HCT116 (cell line): ENCODE data around the gene PLAGL2. TPM values are rescaled to one million over a fixed set of nuclear protein-coding genes. Genes with fewer than 3 reads are reported as not detected.

Source experiments
- ATAC-seq: fragments of 200-7000 bp; cut with Tn5 transposase; 2 replicates; pipeline ENCODE4 v1.9.1; 2020; ENCODE audit warnings: mild to moderate bottlenecking, moderate library complexity
- BruUV-seq: library from RNA; stranded (reverse); fragments of 400-500 nt; replicated peaks from 2 replicates; lab custom pipeline; 2021; lab: Mats Ljungman, UMichigan
- CTCF ChIA-PET: fragments of 300-600 bp; sonication (Branson Sonifier 250); formaldehyde crosslinking; loops from one replicate; lab custom pipeline; 2021; ENCODE audit warnings: antibody characterized with exemption; lab: Charles Lee
- POLR2A ChIA-PET: fragments of 300-600, 350-600 bp; sonication (Branson Sonifier 250); formaldehyde crosslinking; loops from one replicate; lab custom pipeline; 2021; ENCODE audit warnings: antibody characterized with exemption; lab: Charles Lee
- RAD21 ChIA-PET, 2 experiments: fragments of 300-600 bp; sonication (Branson Sonifier 250); formaldehyde crosslinking; loops; one replicate each; lab custom pipeline; 2023; ENCODE audit warnings: low total read pairs in 2 of 2; ENCODE audit not compliant: uncharacterized antibody in 2 of 2, unreplicated experiment in 2 of 2, low non-redundant PET in 1 of 2; lab: Charles Lee
- DNase-seq: peaks from one replicate; pipeline ENCODE4 v3.0.0-alpha.2; 2010; ENCODE audit warnings: low read depth, low spot score
- H2AFZ ChIP-seq: fragments of 200-600 bp; shearing (Covaris generic), sonication (generic); 2 replicates; pipeline ENCODE4 v1.6.1; 2017; ENCODE audit warnings: low read depth, mixed run types, mixed read lengths, antibody characterized with exemption, low read length; ENCODE audit not compliant: poor library complexity, severe bottlenecking
- H3K27ac ChIP-seq: 2 replicates; pipeline ENCODE4 v1.5.1; 2012; ENCODE audit warnings: low read depth, low read length
- H3K27me3 ChIP-seq: fragments of 200-600 bp; sonication (generic); 2 replicates; pipeline ENCODE4 v1.6.1; 2016; ENCODE audit warnings: mixed run types, low read length, mixed read lengths; ENCODE audit not compliant: insufficient read depth
- H3K36me3 ChIP-seq, 2 experiments: fragments of 200-500 bp in 1 of 2; fragments of 200-600 bp in 1 of 2; sonication (Bioruptor generic) in 1 of 2; sonication (generic) in 1 of 2; 2 replicates each; pipeline versions ENCODE4 v1.5.1 to v1.6.1; 2014 to 2016; ENCODE audit warnings: low read length in 2 of 2, inconsistent platforms in 1 of 2, mixed read lengths in 1 of 2, mixed run types in 1 of 2; ENCODE audit not compliant: insufficient read depth in 2 of 2, control insufficient read depth in 1 of 2
- H3K4me1 ChIP-seq, 2 experiments: fragments of 200-600 bp in 1 of 2; sonication (generic) in 1 of 2; 2 replicates each; pipeline versions ENCODE4 v1.5.1 to v1.6.1; 2012 to 2017; ENCODE audit warnings: low read length in 2 of 2, inconsistent platforms in 1 of 2, mild to moderate bottlenecking in 1 of 2, mixed read lengths in 1 of 2, mixed run types in 1 of 2, moderate library complexity in 1 of 2; ENCODE audit not compliant: insufficient read depth in 2 of 2, control insufficient read depth in 1 of 2
- H3K4me2 ChIP-seq: fragments of 200-600 bp; sonication (generic); 2 replicates; pipeline ENCODE4 v1.6.1; 2017; ENCODE audit warnings: mixed run types, low read length, mixed read lengths
- H3K4me3 ChIP-seq, 2 experiments: fragments of 200-600 bp in 1 of 2; sonication (generic) in 1 of 2; replicated peaks in 1 of 2; 2 replicates each; pipeline ENCODE4 v1.5.1; 2011 to 2016; ENCODE audit warnings: low read length in 2 of 2, control low read depth in 1 of 2, low read depth in 1 of 2, mild to moderate bottlenecking in 1 of 2, mixed read lengths in 1 of 2, mixed run types in 1 of 2
- H3K79me2 ChIP-seq: fragments of 200-600 bp; sonication (generic); 2 replicates; pipeline ENCODE4 v1.6.1; 2017; ENCODE audit warnings: mild to moderate bottlenecking, mixed run types, low read length, moderate library complexity, mixed read lengths; ENCODE audit not compliant: insufficient read depth
- H3K9ac ChIP-seq: fragments of 200-600 bp; sonication (generic); 2 replicates; pipeline ENCODE4 v1.6.1; 2016; ENCODE audit warnings: low read length, mixed read lengths
- H3K9me2 ChIP-seq: fragments of 200-600 bp; sonication (generic), shearing (Covaris generic); 2 replicates; pipeline ENCODE4 v1.6.1; 2017; ENCODE audit warnings: mixed run types, mild to moderate bottlenecking, moderate library complexity; ENCODE audit not compliant: insufficient read depth
- H3K9me3 ChIP-seq, 2 experiments: fragments of 200-500 bp in 1 of 2; fragments of 200-600 bp in 1 of 2; sonication (Bioruptor generic) in 1 of 2; sonication (generic) in 1 of 2; 2 replicates each; pipeline ENCODE4 v1.6.1; 2014 to 2017; ENCODE audit warnings: low read length in 2 of 2, mixed read lengths in 2 of 2, inconsistent platforms in 1 of 2, low read depth in 1 of 2, mild to moderate bottlenecking in 1 of 2, mixed run types in 1 of 2, moderate library complexity in 1 of 2; ENCODE audit not compliant: control insufficient read depth in 1 of 2, insufficient read depth in 1 of 2
- H4K20me1 ChIP-seq: fragments of 200-600 bp; sonication (generic), shearing (Covaris generic); 2 replicates; pipeline ENCODE4 v1.6.1; 2017; ENCODE audit warnings: mixed run types, mild to moderate bottlenecking, moderate library complexity; ENCODE audit not compliant: insufficient read depth
- CEBPB ChIP-seq: IDR thresholded peaks from 2 replicates; pipeline ENCODE4 v1.6.1; 2012; ENCODE audit warnings: low read depth
- EZH2 ChIP-seq: fragments of 200-600 bp; sonication (generic); IDR thresholded peaks from 2 replicates; pipeline ENCODE4 v1.6.1; 2017; ENCODE audit warnings: antibody characterized with exemption, mixed run types
- JUND ChIP-seq: IDR thresholded peaks from 2 replicates; pipeline ENCODE4 v1.6.1; 2012
- POLR2A ChIP-seq: IDR thresholded peaks from 2 replicates; pipeline ENCODE4 v1.7.0; 2011; ENCODE audit warnings: borderline replicate concordance; ENCODE audit not compliant: insufficient read depth, insufficient read length; ENCODE audit errors: extremely low read depth
- RAD21 ChIP-seq: IDR thresholded peaks from 2 replicates; pipeline ENCODE4 v1.6.1; 2012; ENCODE audit warnings: low read depth, mild to moderate bottlenecking
- SRF ChIP-seq: IDR thresholded peaks from 2 replicates; pipeline ENCODE4 v1.6.1; 2012; ENCODE audit warnings: low read depth
- TCF7L2 ChIP-seq: IDR thresholded peaks from 2 replicates; pipeline ENCODE4 v1.7.0; 2011; ENCODE audit warnings: borderline replicate concordance, inconsistent platforms; ENCODE audit not compliant: insufficient read depth, insufficient read length; ENCODE audit errors: extremely low read depth
- intact Hi-C: fragments of 100-400 bp; cut with micrococcal nuclease; formaldehyde crosslinking; loops from 2 replicates; pipeline ENCODE4 v1.10.0; 2022
- total RNA-seq: library from RNA; stranded (reverse); gene quantifications from one replicate; pipeline ENCODE4 v1.2.1, GENCODE V29; 2021; ENCODE audit not compliant: unreplicated experiment
- TF ChIP-seq, protein P1 (sequence below): IDR thresholded peaks from 2 replicates; pipeline ENCODE4 v1.6.1; 2011; ENCODE audit warnings: mild to moderate bottlenecking, low read length, moderate library complexity; ENCODE audit not compliant: insufficient replicate concordance; ENCODE audit errors: extremely low read depth
- TF ChIP-seq, protein P2 (sequence below): IDR thresholded peaks from 2 replicates; pipeline ENCODE4 v1.6.1; 2012; ENCODE audit warnings: low read depth

Gene PLAGL2
- total RNA-seq, 1 experiment from 2014 or later, result 18.3 TPM

- TF ChIP-seq, protein P1, sequence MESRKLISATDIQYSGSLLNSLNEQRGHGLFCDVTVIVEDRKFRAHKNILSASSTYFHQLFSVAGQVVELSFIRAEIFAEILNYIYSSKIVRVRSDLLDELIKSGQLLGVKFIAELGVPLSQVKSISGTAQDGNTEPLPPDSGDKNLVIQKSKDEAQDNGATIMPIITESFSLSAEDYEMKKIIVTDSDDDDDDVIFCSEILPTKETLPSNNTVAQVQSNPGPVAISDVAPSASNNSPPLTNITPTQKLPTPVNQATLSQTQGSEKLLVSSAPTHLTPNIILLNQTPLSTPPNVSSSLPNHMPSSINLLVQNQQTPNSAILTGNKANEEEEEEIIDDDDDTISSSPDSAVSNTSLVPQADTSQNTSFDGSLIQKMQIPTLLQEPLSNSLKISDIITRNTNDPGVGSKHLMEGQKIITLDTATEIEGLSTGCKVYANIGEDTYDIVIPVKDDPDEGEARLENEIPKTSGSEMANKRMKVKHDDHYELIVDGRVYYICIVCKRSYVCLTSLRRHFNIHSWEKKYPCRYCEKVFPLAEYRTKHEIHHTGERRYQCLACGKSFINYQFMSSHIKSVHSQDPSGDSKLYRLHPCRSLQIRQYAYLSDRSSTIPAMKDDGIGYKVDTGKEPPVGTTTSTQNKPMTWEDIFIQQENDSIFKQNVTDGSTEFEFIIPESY, result no peak
Observed at GRCh38 chr20:32163951-32164350, 43.6 kb downstream of the PLAGL2 start (continued).

GRCh38 chr20:32162351-32162750 is 45.2 kb downstream of the PLAGL2 start:
- TF ChIP-seq, protein P2, sequence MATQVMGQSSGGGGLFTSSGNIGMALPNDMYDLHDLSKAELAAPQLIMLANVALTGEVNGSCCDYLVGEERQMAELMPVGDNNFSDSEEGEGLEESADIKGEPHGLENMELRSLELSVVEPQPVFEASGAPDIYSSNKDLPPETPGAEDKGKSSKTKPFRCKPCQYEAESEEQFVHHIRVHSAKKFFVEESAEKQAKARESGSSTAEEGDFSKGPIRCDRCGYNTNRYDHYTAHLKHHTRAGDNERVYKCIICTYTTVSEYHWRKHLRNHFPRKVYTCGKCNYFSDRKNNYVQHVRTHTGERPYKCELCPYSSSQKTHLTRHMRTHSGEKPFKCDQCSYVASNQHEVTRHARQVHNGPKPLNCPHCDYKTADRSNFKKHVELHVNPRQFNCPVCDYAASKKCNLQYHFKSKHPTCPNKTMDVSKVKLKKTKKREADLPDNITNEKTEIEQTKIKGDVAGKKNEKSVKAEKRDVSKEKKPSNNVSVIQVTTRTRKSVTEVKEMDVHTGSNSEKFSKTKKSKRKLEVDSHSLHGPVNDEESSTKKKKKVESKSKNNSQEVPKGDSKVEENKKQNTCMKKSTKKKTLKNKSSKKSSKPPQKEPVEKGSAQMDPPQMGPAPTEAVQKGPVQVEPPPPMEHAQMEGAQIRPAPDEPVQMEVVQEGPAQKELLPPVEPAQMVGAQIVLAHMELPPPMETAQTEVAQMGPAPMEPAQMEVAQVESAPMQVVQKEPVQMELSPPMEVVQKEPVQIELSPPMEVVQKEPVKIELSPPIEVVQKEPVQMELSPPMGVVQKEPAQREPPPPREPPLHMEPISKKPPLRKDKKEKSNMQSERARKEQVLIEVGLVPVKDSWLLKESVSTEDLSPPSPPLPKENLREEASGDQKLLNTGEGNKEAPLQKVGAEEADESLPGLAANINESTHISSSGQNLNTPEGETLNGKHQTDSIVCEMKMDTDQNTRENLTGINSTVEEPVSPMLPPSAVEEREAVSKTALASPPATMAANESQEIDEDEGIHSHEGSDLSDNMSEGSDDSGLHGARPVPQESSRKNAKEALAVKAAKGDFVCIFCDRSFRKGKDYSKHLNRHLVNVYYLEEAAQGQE, result no peak
- TF ChIP-seq JUND (no peak), POLR2A (no peak), SRF (no peak), CEBPB (no peak), RAD21 (no peak), TCF7L2 (no peak), EZH2 (no peak)
- no peaks in the 10 kb centered on the region for H3K4me1 ChIP-seq
- H3K27ac ChIP-seq, result no peak overlapping the region
- no peak overlapping the region for H3K4me3 ChIP-seq
- no peak for DNase-seq
- no peak overlapping the region for H2AFZ ChIP-seq
- ChIA-PET CTCF (no interaction called here), RAD21 (no interaction called here), POLR2A (no interaction called here)
- intact Hi-C loops, result no loop called here
- no peaks in the 10 kb centered on the region for H3K79me2 ChIP-seq
- no peaks in the 10 kb centered on the region for H3K9me3 ChIP-seq
- no peaks in the 10 kb centered on the region for H3K27me3 ChIP-seq
- no peak overlapping the region for H3K9ac ChIP-seq
- ATAC-seq, result no peak
- H3K9me2 ChIP-seq, result no peaks in the 10 kb centered on the region
- H3K4me2 ChIP-seq, result no peak overlapping the region
- no peaks in the 10 kb centered on the region for H4K20me1 ChIP-seq
- BruUV-seq, result no TSS peak
- peaks cover 34 to 51% of the 10 kb centered on the region in 2 experiments for H3K36me3 ChIP-seq
